LNCAP (cell line): Measurements from ENCODE around the gene CACNA1C.

ENCODE experiments used
- TF ChIP-seq, protein P1 (sequence below): fragments of 450-650 bp; IDR thresholded peaks from 2 replicates; pipeline ENCODE4 v1.5.1; 2017; ENCODE audit warnings: mild to moderate bottlenecking

The CACNA1C gene

DNA sequence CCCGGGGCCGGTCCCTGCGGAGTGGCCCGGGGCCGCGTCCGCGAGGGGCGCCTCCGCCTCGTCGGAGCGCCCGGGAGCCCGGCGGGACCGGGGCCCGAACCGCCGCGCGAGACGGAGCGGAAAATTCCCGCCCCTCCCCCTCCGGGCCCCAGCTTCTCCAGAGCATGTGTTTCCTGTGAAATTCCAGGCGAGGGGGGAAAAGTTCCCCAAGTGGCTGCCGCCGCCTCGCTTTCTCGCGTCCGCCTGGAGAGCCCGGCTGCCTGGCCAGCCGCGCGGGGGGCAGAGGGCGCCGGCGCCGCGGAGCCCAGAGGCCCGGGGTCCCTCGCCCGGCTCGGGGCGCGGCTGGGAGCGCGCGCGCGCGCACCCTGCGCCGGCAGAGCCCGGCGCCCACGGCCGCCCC, 904 bp downstream of the CACNA1C start:
- TF ChIP-seq, protein P1, sequence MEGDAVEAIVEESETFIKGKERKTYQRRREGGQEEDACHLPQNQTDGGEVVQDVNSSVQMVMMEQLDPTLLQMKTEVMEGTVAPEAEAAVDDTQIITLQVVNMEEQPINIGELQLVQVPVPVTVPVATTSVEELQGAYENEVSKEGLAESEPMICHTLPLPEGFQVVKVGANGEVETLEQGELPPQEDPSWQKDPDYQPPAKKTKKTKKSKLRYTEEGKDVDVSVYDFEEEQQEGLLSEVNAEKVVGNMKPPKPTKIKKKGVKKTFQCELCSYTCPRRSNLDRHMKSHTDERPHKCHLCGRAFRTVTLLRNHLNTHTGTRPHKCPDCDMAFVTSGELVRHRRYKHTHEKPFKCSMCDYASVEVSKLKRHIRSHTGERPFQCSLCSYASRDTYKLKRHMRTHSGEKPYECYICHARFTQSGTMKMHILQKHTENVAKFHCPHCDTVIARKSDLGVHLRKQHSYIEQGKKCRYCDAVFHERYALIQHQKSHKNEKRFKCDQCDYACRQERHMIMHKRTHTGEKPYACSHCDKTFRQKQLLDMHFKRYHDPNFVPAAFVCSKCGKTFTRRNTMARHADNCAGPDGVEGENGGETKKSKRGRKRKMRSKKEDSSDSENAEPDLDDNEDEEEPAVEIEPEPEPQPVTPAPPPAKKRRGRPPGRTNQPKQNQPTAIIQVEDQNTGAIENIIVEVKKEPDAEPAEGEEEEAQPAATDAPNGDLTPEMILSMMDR = no peak

DNA sequence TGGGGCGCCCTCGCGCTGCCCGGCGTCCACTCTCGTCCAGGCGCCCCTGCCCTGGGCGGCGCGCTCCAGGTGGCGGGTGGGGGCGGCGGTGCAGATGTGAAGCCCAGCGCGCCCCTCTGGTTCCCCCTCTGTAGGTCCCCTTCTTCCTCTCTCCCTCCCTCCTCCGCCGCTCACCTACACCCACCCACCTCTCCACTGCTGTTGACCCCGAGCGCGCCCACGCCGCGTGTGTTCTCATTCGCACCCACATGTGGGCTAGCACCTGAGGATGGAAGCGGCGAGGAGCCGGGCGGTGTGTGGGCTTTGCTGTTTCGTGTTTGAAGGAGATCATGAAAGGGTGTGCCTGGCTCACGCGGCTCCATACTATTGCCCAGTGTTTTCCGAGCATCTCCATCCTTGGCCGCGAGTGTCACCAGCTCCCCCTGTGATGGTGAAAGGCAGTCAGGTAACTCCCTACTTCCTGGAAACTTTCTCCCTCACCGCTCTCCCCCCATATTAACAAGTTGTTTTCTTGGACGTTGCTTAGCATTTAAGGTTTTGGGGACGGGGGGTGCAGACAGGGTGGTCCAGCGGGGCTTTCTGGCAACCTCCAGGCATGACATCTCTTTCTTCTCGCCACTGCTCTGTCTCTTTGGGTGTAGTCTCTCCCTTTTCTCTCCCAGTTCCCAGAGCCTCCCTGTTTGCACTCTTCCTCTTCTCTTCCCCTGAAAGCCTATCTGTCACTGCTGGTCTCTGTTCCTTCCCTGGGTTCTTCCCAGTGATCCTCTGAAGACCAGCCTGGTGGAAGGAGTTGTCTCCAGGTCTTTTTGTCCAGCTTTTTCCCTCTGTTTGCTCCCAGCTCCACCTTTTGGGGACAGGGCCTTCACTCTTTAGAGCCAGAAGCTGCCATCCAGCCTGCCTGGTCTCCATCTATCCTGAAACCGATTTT, 1.6 kb downstream of the CACNA1C start:
- TF ChIP-seq, protein P1 = no peak

DNA sequence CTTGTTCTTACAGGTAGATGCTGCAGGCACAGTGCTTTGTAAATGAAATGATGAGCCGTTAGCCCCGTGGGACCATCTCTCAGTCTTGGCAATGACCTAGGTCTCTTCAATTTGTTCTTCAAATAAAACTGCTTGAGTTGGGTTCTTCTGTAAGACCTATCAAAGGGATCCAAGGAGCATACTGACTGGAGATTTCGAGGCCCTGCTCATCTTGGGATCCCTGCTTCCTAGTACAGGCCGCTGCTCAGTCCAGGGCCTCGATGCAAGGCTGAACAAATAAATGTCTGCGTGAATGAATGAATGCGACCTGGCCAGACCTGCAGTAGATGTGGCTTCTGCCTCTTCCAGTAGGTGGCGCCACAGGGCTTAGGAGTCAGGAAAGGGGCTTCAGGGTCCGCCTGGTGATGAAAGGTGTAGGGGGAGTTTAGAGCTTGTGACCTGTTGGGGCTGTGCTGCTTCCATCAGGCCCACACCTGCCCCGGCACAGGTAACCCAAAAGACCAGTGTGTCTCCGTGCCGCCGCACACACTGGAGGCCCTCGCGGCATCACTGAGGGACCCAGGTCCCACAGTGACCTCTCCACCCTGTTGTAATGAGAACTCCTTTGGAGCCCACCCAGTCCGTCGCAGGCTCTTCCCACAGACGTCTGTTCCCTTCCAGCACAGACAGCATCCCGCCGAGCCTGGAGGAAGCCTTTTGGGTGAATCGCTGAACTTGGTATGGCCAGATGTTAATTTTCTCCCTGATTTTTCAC, 4.4 kb downstream of the CACNA1C start:
- TF ChIP-seq, protein P1 = peak; percentile 81

DNA sequence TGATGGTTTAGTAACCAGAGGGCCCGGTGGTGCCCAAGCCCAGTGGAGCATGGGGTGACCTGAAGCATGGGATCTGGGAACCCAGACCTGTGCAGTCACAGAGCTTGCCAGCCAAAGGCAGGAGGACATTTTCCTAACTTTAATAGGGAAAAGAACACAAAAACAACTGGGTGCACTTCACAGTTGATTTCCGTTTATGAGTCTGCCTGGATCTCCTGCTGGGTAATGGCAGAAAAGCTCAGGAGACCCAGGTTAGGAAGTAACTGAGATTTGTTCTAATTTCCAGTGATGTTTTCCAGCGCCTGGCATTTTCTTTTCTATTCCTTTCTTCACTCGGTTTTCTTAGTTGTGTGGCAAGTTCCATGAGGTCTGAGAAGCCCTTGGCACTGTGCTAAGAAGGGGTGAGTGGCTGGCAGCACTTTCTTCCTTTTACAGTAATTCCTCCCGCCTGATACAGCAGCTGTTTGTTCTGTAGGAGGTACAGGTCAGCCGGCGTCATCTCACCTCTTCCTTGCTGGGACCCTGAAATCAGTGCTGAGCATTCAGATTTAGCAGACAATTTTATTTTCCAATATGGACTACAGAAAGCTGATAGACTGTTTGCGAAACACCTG, 5.1 kb downstream of the CACNA1C start:
- TF ChIP-seq, protein P1 = no peak

DNA sequence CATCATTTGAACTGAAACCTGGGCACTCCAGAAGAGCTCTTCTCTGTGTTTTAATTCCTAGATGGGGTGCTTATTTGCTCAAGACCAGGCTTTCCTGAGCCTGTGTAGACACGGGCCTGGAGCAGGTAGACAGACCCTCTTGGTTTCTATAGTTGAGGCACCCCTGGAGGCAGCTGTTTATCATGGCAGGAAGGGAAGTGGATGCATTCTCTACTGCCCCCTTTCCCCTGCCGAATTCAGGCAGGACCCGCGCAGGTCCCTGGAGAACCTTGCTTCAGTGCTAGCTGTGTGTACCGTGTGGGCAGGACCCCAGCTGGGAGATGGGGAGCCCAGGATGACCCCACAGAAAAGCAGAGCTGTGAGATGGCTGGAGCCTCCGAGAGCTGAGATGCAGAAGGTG, 6.0 kb downstream of the CACNA1C start:
- TF ChIP-seq, protein P1 = no peak

DNA sequence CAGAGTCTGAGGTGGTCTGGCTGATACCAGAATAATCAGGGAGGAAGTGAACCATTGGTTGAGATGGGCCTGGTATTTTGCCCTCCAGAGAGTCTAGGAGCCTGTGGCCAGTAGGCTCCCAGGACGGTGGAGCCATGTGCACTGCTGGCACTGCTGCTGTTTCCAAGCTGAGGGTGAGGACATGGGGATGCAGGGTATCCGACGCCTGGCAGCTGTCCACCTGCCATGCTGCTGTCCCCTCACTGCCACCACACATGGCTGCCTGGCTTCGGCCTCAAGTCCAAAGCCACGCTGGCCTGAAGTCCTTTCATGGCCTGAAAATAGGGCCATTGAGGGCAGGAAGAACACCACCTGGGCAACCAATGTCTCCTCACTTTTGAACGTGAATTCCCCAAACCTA, 8.6 kb downstream of the CACNA1C start:
- TF ChIP-seq, protein P1 = no peak

GRCh38 chr12:2064071-2064507, 11.3 kb downstream of the CACNA1C start:
- TF ChIP-seq, protein P1 = no peak
